Type B pancreatic cell (in vitro differentiated cells): ENCODE measurements around the gene CRTC1. TPM values are rescaled to one million over a fixed set of nuclear protein-coding genes. Genes with fewer than 3 reads are reported as not detected.
A peak's percentile ranks its signal among the peaks of the same experiment; 100 is the strongest.

Source experiments
- DNase-seq: peaks from one replicate; pipeline ENCODE4 v3.0.0; 2021; ENCODE audit warnings: mixed read lengths; ENCODE audit not compliant: unreplicated experiment; ENCODE audit errors: extremely low spot score
- H3K27ac Mint-ChIP-seq: 2 replicates; pipeline ENCODE4 v1.8.0; 2021; ENCODE audit warnings: mild to moderate bottlenecking, mixed read lengths
- H3K27me3 Mint-ChIP-seq: 2 replicates; pipeline ENCODE4 v1.8.0; 2021; ENCODE audit warnings: mixed read lengths
- H3K36me3 Mint-ChIP-seq: 2 replicates; pipeline ENCODE4 v1.8.0; 2021; ENCODE audit warnings: mixed read lengths
- H3K4me1 Mint-ChIP-seq: one replicate; pipeline ENCODE4 v1.8.0; 2021; ENCODE audit warnings: mixed read lengths; ENCODE audit not compliant: unreplicated experiment
- H3K4me3 Mint-ChIP-seq: 2 replicates; pipeline ENCODE4 v1.8.0; 2021; ENCODE audit warnings: mild to moderate bottlenecking, mixed read lengths
- H3K9me3 Mint-ChIP-seq: 2 replicates; pipeline ENCODE4 v1.8.0; 2021; ENCODE audit warnings: mixed read lengths
- total RNA-seq: library from RNA; stranded (reverse); gene quantifications from 2 replicates; pipeline ENCODE4 v1.2.1, GENCODE V29; 2021; ENCODE audit warnings: low replicate concordance
- TF ChIP-seq, protein P1 (sequence below): fragments of 200-600 bp; sonication (generic); conservative IDR thresholded peaks from 2 replicates; pipeline ENCODE4 v1.5.0; 2021; ENCODE audit warnings: antibody characterized with exemption, mild to moderate bottlenecking

Gene CRTC1
- total RNA-seq, 1 donor from 2014 or later, result 20.2 TPM

DNA sequence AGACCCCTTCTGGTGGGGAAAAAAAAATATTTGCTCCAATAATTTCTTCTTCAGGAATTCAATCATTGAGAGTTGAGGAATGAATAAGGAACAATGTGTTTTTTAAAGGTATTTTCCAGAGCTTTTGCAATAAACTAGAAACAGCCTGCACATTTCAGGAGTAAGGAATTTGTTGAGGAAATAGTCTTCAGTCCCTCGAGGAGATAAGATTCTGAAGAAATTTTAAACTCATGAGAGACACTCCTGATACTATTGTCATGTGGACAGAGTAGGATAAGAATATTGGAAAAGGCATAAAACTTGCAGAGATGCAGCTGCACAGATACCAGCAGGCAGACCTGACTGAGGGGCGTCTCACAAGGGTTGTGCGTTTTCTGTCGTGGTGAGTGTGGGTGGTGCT is 71.0 kb downstream of the CRTC1 start:
- Mint-ChIP-seq H3K4me3 (no peak overlapping the region), H3K4me1 (peaks cover 4% of the 10 kb centered on the region), H3K27me3 (no peaks in the 10 kb centered on the region), H3K9me3 (no peaks in the 10 kb centered on the region), H3K27ac (no peak overlapping the region), H3K36me3 (peaks cover 8% of the 10 kb centered on the region)
- no peak for DNase-seq
- TF ChIP-seq, protein P1, sequence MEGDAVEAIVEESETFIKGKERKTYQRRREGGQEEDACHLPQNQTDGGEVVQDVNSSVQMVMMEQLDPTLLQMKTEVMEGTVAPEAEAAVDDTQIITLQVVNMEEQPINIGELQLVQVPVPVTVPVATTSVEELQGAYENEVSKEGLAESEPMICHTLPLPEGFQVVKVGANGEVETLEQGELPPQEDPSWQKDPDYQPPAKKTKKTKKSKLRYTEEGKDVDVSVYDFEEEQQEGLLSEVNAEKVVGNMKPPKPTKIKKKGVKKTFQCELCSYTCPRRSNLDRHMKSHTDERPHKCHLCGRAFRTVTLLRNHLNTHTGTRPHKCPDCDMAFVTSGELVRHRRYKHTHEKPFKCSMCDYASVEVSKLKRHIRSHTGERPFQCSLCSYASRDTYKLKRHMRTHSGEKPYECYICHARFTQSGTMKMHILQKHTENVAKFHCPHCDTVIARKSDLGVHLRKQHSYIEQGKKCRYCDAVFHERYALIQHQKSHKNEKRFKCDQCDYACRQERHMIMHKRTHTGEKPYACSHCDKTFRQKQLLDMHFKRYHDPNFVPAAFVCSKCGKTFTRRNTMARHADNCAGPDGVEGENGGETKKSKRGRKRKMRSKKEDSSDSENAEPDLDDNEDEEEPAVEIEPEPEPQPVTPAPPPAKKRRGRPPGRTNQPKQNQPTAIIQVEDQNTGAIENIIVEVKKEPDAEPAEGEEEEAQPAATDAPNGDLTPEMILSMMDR, result no peak

DNA sequence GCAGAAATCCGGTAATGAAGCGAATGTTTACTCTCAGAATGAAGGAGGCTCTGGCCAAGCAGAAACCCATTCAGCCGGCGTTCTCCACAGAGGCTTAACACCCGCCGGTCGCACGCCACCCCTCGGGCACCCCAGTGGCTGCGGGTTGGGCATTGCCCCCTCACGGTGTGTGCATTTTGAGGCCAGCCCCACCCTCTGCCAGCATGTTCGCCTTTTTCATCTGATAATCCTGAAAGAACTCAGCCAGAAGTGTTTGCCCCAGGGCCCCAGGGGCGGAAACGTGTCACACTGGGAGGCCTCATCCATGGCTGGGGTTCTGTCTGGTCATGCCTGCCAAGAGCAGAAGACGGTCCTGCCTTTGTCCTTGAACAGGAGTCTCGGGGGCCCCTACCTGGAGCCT is 73.4 kb downstream of the CRTC1 start:
- Mint-ChIP-seq H3K4me3 (no peak overlapping the region), H3K9me3 (no peaks in the 10 kb centered on the region), H3K36me3 (peaks cover 4% of the 10 kb centered on the region), H3K4me1 (no peaks in the 10 kb centered on the region), H3K27ac (peak overlapping the region; percentile 46), H3K27me3 (no peaks in the 10 kb centered on the region)
- TF ChIP-seq, protein P1, result no peak
- no peak for DNase-seq

DNA sequence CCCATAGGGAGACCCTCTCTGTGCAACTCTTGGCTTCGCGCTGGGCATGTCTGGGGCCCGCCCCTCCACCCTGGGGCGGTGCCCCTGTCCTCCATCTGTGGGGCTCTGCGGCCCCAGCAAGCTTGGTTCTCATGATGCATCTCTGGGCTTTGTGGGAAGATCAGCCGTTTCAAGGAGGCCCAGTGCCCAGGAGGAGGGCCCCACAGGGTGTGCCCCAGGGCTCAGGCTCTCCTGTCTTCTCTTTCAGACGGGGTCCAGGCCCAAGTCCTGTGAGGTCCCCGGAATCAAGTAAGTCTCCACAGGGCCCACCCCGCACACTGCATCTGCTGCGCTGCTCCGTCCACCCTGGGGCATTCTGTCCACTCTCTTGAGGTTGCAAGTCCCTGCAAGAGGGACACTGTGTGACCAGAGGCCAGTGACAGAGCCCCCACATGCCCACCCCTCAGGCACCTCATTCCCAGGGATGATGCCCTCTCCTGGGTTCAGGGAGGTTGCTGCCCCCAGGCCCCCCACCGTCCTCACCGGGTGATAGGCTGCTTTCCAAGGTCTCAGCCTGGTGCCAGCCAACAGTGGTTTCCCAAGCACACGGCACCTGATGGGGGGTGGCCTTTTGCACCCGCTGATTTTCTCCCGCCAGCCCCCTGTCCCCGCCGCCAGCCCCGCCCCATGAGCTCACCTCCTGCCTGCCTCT is 76.0 kb downstream of the CRTC1 start:
- Mint-ChIP-seq H3K4me3 (no peak overlapping the region), H3K4me1 (no peaks in the 10 kb centered on the region), H3K36me3 (no peaks in the 10 kb centered on the region), H3K27ac (no peak overlapping the region), H3K9me3 (no peaks in the 10 kb centered on the region), H3K27me3 (no peaks in the 10 kb centered on the region)
- TF ChIP-seq, protein P1, result no peak
- no peak for DNase-seq

DNA sequence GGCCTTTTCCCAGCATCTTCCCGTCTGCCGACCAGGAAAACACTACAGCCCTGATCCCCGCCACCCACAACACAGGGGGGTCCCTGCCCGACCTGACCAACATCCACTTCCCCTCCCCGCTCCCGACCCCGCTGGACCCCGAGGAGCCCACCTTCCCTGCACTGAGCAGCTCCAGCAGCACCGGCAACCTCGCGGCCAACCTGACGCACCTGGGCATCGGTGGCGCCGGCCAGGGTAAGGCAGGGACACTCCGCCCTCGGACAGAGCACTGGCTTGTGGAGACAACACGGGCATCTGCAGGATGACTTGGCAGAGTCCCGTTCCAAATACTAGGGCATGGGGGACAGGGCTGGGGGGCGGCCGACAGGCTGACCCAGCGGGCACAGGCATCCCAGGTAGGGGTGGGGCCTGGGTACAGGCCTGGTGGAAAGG is 76.5 kb downstream of the CRTC1 start:
- H3K27ac Mint-ChIP-seq, result no peak overlapping the region
- no peak overlapping the region for H3K4me3 Mint-ChIP-seq
- H3K4me1 Mint-ChIP-seq, result no peaks in the 10 kb centered on the region
- TF ChIP-seq, protein P1, result no peak
- no peaks in the 10 kb centered on the region for H3K36me3 Mint-ChIP-seq
- H3K27me3 Mint-ChIP-seq, result no peaks in the 10 kb centered on the region
- H3K9me3 Mint-ChIP-seq, result no peaks in the 10 kb centered on the region
- DNase-seq, result no peak

DNA sequence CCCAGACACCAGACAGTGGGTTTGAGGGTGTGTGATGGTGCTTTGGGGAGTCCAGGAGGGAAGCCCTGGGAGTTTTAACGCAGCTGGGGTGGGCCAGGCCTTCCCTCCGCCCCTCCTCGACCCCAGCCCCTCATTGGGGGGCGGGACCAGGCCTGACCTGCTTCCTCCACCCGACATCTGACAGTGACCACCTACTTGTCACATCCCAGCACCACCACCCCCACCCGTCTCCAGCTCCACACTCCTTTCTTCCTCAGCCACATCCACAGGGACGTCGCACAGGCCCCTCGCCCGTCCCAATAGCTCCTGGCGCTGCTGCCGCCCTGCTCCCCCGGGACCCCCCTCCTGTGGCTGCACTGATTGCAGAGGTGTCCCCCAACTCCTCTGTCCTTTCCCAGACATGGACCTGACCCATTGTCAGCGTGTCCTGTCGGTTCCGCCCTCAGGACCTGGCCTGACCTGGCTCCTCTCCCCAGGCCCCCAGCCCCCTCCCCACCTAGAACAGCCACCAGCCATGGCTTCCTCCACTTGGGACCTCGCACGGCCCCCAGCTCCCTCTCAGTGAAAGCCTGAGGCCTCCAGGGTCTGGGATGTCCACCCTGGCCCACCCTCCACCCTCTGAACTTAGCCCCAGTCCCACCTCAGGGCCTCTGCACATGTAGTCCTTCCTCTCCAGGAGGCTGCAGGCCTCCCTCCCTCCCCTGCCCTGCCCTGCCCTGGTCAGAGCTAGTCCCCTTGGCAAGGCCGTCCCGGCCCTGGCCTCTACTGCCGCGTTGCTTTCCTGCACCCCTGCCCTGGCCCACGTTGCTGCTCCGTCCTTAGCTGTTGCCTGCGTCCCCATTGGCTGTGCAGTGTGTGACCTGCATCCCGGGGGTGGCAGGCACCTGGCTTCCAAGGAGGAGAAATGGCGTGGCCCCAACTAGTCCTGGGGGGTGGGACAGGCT is 77.2 kb downstream of the CRTC1 start:
- DNase-seq, result no peak
- Mint-ChIP-seq H3K4me3 (no peak overlapping the region), H3K4me1 (no peaks in the 10 kb centered on the region), H3K27me3 (no peaks in the 10 kb centered on the region), H3K27ac (no peak overlapping the region), H3K9me3 (no peaks in the 10 kb centered on the region), H3K36me3 (no peaks in the 10 kb centered on the region)
- TF ChIP-seq, protein P1, result no peak
